Ishikawa (cell line): ENCODE measurements around the gene PLIN1.

Experiments
- CEBPB ChIP-seq: IDR thresholded peaks from 2 replicates; pipeline ENCODE4 v1.6.1; 2012
- CREB1 ChIP-seq: IDR thresholded peaks from 2 replicates; pipeline ENCODE4 v1.6.1; 2012; ENCODE audit warnings: low read depth
- EGR1 ChIP-seq: IDR thresholded peaks from 2 replicates; pipeline ENCODE4 v1.6.1; 2012
- EP300 ChIP-seq: IDR thresholded peaks from 2 replicates; pipeline ENCODE4 v1.6.1; 2012; ENCODE audit warnings: borderline replicate concordance
- FOXM1 ChIP-seq: IDR thresholded peaks from 2 replicates; pipeline ENCODE4 v1.6.1; 2012; ENCODE audit warnings: low read depth, borderline replicate concordance
- MAX ChIP-seq: IDR thresholded peaks from 2 replicates; pipeline ENCODE4 v1.6.1; 2012
- NFIC ChIP-seq: IDR thresholded peaks from 2 replicates; pipeline ENCODE4 v1.6.1; 2012
- RAD21 ChIP-seq: IDR thresholded peaks from 2 replicates; pipeline ENCODE4 v1.6.1; 2012; ENCODE audit warnings: low read depth
- REST ChIP-seq: IDR thresholded peaks from 2 replicates; pipeline ENCODE4 v1.6.1; 2012; ENCODE audit warnings: low read depth, mild to moderate bottlenecking
- TAF1 ChIP-seq: IDR thresholded peaks from 2 replicates; pipeline ENCODE4 v1.6.1; 2012; ENCODE audit warnings: low read depth, mild to moderate bottlenecking
- TCF12 ChIP-seq: IDR thresholded peaks from 2 replicates; pipeline ENCODE4 v1.6.1; 2012; ENCODE audit warnings: low read depth
- TEAD4 ChIP-seq: IDR thresholded peaks from 2 replicates; pipeline ENCODE4 v1.6.1; 2012
- USF1 ChIP-seq: IDR thresholded peaks from 2 replicates; pipeline ENCODE4 v1.6.1; 2012
- YY1 ChIP-seq: IDR thresholded peaks from 2 replicates; pipeline ENCODE4 v1.6.1; 2012; ENCODE audit warnings: low read depth
- ZBTB7A ChIP-seq: IDR thresholded peaks from 2 replicates; pipeline ENCODE4 v1.6.1; 2012; ENCODE audit warnings: low read depth

The PLIN1 gene

GRCh38 chr15:89667706-89667960 is 11.5 kb downstream of the PLIN1 start:
- TF ChIP-seq TEAD4, result no peak

GRCh38 chr15:89666858-89667705 is 12.1 kb downstream of the PLIN1 start:
- no peak for TF ChIP-seq RAD21
- TF ChIP-seq REST, result no peak
- no peak for TF ChIP-seq EGR1
- TF ChIP-seq EP300, result no peak
- no peak for TF ChIP-seq NFIC
- no peak for TF ChIP-seq CREB1
- TF ChIP-seq MAX, result no peak
- TF ChIP-seq FOXM1, result no peak
- TF ChIP-seq TEAD4, result no peak
- no peak for TF ChIP-seq TAF1
- TF ChIP-seq YY1, result no peak
- no peak for TF ChIP-seq USF1
- no peak for TF ChIP-seq CEBPB
- TF ChIP-seq ZBTB7A, result no peak
- no peak for TF ChIP-seq TCF12

- TF ChIP-seq CEBPB (no peak), TAF1 (no peak), REST (no peak), EGR1 (no peak), NFIC (no peak), MAX (no peak), TCF12 (no peak), USF1 (no peak)
Measured at GRCh38 chr15:89666184-89666857, 12.8 kb downstream of the PLIN1 start.

- TF ChIP-seq USF1, result no peak
- no peak for TF ChIP-seq TCF12
- TF ChIP-seq MAX, result no peak
Measured at GRCh38 chr15:89665449-89666181, 13.6 kb downstream of the PLIN1 start.

- TF ChIP-seq EP300 (no peak), EGR1 (no peak), RAD21 (no peak), FOXM1 (no peak)
Measured at GRCh38 chr15:89664441-89665350, 14.5 kb downstream of the PLIN1 start.
